Pancreas (tissue), 10 donors: ENCODE results near the gene GPX1. TPM values are rescaled to one million over a fixed set of nuclear protein-coding genes. Genes with fewer than 3 reads are reported as not detected.
"Not testable (repeated sequence)": the region's sequence is repeated elsewhere in the genome, so short reads cannot be mapped to it uniquely, and the experiment has no call there.

Experiments
- ATAC-seq, 4 donors: fragments of 200-7000 bp; cut with Tn5 transposase; one replicate each; pipeline versions ENCODE4 v1.8.0 to v1.9.1; 2020; ENCODE audit warnings: mild to moderate bottlenecking in 4 of 4, moderate library complexity in 4 of 4
- DNase-seq, 6 donors: peaks; one replicate each; pipeline ENCODE4 v3.0.0-alpha.2; 2020
- FAIRE-seq: peaks from 2 replicates; lab custom pipeline; 2012; peaks lifted over from hg19 to GRCh38; lab: Jason Lieb, UNC
- H3K27ac ChIP-seq, 4 donors: fragments of 200-600 bp; sonication (generic); 1 replicate in 3 of 4; 2 replicates in 1 of 4; pipeline versions ENCODE4 v1.5.0 to v1.8.0; 2020
- H3K27me3 ChIP-seq, 4 donors: fragments of 200-600 bp; one replicate each; pipeline ENCODE4 v1.8.0; 2021
- H3K36me3 ChIP-seq, 3 donors: fragments of 200-600 bp; sonication (generic) in 1 of 3; one replicate each; pipeline versions ENCODE4 v1.5.0 to v1.8.0; 2020 to 2021
- H3K4me1 ChIP-seq, 3 donors: fragments of 200-600 bp; one replicate each; pipeline ENCODE4 v1.8.0; 2021
- H3K4me3 ChIP-seq, 4 donors: fragments of 200-600 bp; sonication (generic) in 2 of 4; one replicate each; pipeline versions ENCODE4 v1.5.0 to v1.8.0; 2020 to 2021
- H3K9me3 ChIP-seq, 4 donors: fragments of 200-600 bp; one replicate each; pipeline ENCODE4 v1.8.0; 2021
- WGBS, 2 donors: extraction: QIAGEN DNeasy Blood & Tissue Kit; methylation state at CpG; one replicate each; pipeline ENCODE4 v1.1.7; 2013; 5-methylcytosine and 5-hydroxymethylcytosine counted together
- intact Hi-C, 3 donors: fragments of 100-400 bp; cut with DNase I; formaldehyde crosslinking; loops; one replicate each; pipeline versions ENCODE4 v1.11.1 to v1.14.2; 2022
- polyA plus RNA-seq, 2 donors: library from polyadenylated mRNA; stranded (reverse); fragments of 200-250 nt; gene quantifications; one replicate each; pipeline ENCODE4 v1.2.3, GENCODE V29; 2013
- total RNA-seq, 6 donors: library from RNA; stranded (reverse); fragmentation: NEBNext Ultra II Directional in 4 of 6; extraction: Animal tissue kit (Norgen Biotek cat#: 25700) in 4 of 6; gene quantifications; one replicate each; pipeline versions ENCODE4 v1.2.1 to v1.2.4, GENCODE V29; 2021 to 2023
- TF ChIP-seq, protein P1 (sequence below), 4 donors: fragments of 200-600 bp; sonication (generic) in 3 of 4; IDR thresholded peaks; one replicate each; pipeline versions ENCODE4 v1.5.0 to v1.8.0; 2021; ENCODE audit warnings: antibody characterized with exemption in 4 of 4
- donor health status: healthy with polysubstance abuse.
- donor health status: DM: no; HTN: no; CAD: no; lungs with moderate emphysema.
- donor health status: DM: no; HTN: no; CAD: no.
- donor health status: control.
- donor health status: control.
- donor health status: Bipolar disorder and iron deficiency.
- donor health status: DM: yes; HTN: yes; CAD: no.
- donor health status: DM: no; HTN: no; CAD: no.
- donor health status: DM: no; HTN: no; CAD: no.
- donor health status: DM: yes; HTN: yes; CAD: no.

The GPX1 gene
- total and polyA plus RNA-seq, 8 donors, result 30.8 to 157 (median 80.0) TPM

DNA sequence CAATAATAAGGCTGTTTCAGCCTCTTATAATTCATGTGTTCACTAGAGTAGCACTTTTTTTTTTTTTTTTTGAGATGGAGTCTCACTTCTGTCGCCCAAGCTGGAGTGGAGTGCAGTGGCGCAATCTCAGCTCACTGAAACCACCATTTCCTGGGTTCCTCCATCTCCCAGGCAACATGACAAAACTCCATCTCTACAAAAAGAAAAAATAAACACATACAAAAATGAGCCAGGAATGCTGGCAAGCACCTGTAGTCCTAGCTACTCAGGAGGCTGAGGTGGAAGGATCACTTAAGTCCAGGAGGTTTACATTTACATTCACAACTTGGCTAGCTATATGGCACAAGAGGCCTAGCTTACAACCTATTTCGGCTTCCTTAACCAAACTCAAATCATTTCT lies 25.1 kb downstream of the GPX1 start:
- FAIRE-seq (no peak), DNase-seq (no peak), ATAC-seq (peak in 1 of 4 donors; percentile 37)
- TF ChIP-seq, protein P1, sequence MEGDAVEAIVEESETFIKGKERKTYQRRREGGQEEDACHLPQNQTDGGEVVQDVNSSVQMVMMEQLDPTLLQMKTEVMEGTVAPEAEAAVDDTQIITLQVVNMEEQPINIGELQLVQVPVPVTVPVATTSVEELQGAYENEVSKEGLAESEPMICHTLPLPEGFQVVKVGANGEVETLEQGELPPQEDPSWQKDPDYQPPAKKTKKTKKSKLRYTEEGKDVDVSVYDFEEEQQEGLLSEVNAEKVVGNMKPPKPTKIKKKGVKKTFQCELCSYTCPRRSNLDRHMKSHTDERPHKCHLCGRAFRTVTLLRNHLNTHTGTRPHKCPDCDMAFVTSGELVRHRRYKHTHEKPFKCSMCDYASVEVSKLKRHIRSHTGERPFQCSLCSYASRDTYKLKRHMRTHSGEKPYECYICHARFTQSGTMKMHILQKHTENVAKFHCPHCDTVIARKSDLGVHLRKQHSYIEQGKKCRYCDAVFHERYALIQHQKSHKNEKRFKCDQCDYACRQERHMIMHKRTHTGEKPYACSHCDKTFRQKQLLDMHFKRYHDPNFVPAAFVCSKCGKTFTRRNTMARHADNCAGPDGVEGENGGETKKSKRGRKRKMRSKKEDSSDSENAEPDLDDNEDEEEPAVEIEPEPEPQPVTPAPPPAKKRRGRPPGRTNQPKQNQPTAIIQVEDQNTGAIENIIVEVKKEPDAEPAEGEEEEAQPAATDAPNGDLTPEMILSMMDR (IDR thresholded peaks at IDR 0.05), result no peak
- WGBS, 2 donors, result 90 to 100% methylated on average over 3 of the region's 3 CpGs
- Histone ChIP-seq H3K36me3 (peaks cover 0 to 22% (median 9%) of the 10 kb centered on the region in 3 donors), H3K4me1 (peaks cover 0 to under 1% (median 0%) of the 10 kb centered on the region in 3 donors), H3K9me3 (no peaks in the 10 kb centered on the region), H3K4me3 (no peak overlapping the region), H3K27me3 (no peaks in the 10 kb centered on the region), H3K27ac (no peak overlapping the region)
- intact Hi-C loops, result no loop called here

DNA sequence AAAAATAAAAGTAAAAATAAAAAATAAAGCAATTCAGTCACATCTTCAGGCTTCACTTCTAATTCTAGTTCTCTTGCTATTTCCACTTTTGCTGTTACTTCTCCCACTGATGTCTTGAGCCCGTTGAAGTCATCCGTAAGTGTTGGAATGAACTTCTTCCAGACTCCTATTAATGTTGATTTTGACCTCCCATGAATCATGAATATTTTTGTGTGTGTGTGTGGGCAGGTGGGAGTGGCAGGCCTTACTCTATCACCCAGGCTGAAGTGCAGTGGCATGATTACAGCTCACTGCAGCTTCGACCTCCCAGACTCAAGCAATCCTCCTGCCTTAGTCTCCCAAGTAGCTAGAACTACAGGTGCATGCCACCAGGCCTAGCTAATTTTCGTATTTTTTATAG lies 29.0 kb downstream of the GPX1 start:
- Histone ChIP-seq H3K4me3 (no peak overlapping the region), H3K4me1 (no peaks in the 10 kb centered on the region), H3K27me3 (no peaks in the 10 kb centered on the region), H3K9me3 (no peaks in the 10 kb centered on the region), H3K36me3 (peaks cover 6 to 47% (median 13%) of the 10 kb centered on the region in 3 donors), H3K27ac (no peak overlapping the region)
- DNase-seq (no peak), ATAC-seq (no peak), FAIRE-seq (no peak)
- intact Hi-C loops, result no loop called here
- TF ChIP-seq, protein P1 (IDR thresholded peaks at IDR 0.05), result no peak
- 87 to 88% methylated on average over 4 of the region's 4 CpGs for WGBS, 2 donors

DNA sequence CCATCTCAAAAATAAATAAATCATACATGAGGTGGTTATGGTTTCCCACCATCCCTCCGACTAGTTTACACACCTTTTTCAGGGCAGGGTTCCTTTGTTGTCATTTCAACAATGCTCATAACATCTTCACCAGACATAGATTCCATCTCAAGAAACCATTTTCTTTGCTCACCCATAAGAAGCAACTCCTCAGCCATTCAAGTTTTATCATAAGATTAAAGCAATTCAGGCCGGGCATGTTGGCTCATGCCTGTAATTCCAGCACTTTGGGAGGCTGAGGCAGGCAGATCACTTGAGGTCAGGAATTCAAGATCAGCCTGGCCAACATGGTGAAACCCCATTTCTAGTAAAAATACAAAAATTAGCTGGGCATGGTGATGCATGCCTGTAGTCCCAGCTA lies 29.8 kb downstream of the GPX1 start:
- FAIRE-seq, H3K27ac ChIP-seq, DNase-seq, H3K4me3 ChIP-seq, H3K4me1 ChIP-seq, ATAC-seq, H3K9me3 ChIP-seq, H3K27me3 ChIP-seq, intact Hi-C loops: not testable (repeated sequence)
- peaks cover 6 to 40% (median 11%) of the 10 kb centered on the region in 3 donors for H3K36me3 ChIP-seq
- WGBS, 2 donors, result 78 to 80% methylated on average over 2 of the region's 2 CpGs

DNA sequence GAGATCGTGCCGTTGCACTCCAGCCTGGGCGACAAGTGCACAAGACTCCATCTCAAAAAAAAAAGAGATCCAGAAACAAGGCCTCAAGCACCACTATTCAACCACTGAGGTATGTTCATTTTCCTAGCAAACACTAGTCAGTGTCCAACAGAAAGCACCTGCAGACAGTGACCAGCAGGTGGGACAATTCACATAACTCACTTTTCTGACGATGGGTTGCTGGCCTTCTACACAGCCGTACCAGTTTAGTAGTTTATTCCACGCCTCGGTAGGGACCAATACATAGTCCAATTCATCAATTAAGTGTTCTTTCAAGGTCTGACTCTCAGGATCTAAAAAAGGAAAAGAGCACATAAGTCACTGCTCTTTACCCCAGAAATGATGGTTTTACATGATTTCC lies 30.7 kb downstream of the GPX1 start:
- no peak overlapping the region for H3K4me3 ChIP-seq
- H3K27ac ChIP-seq, result no peak overlapping the region
- no peaks in the 10 kb centered on the region for H3K4me1 ChIP-seq
- H3K9me3 ChIP-seq, result no peaks in the 10 kb centered on the region
- DNase-seq (no peak), FAIRE-seq (no peak), ATAC-seq (peak in 1 of 4 donors; percentile 22)
- TF ChIP-seq, protein P1 (IDR thresholded peaks at IDR 0.05), result no peak
- H3K27me3 ChIP-seq, result no peaks in the 10 kb centered on the region
- intact Hi-C loops, result no loop called here
- 77 to 81% methylated on average over 7 of the region's 7 CpGs for WGBS, 2 donors
- peaks cover 6 to 37% (median 11%) of the 10 kb centered on the region in 3 donors for H3K36me3 ChIP-seq

DNA sequence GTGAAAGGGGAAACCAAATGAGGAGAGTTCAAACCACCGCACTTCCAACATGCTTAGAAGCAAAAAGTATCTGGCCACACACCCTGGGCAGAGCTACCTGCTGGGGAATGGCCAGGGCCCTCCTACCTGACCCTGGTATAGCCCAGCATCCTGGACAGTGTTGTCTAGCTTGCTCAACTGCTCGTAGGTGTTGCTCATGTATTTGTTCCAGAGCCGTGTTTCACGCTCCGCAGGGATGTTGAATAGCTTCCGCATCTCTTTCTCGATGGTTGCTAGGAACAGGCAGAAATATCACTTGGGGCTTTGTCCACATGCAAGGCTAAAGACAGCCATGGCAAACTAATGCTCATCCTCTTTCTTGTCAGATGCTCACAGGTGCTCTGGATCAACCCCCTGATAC lies 33.4 kb downstream of the GPX1 start:
- FAIRE-seq (no peak), ATAC-seq (peak in 2 of 4 donors; percentile 58 to 72), DNase-seq (no peak)
- Histone ChIP-seq H3K27ac (no peak overlapping the region), H3K9me3 (no peaks in the 10 kb centered on the region), H3K4me3 (no peak overlapping the region), H3K36me3 (peaks cover 6 to 63% (median 11%) of the 10 kb centered on the region in 3 donors), H3K27me3 (no peaks in the 10 kb centered on the region), H3K4me1 (no peaks in the 10 kb centered on the region)
- WGBS, 2 donors, result 88 to 89% methylated on average over 7 of the region's 7 CpGs
- TF ChIP-seq, protein P1 (IDR thresholded peaks at IDR 0.05), result no peak
- intact Hi-C loops, result no loop called here
